ENCODE data around the gene CDCP1.

GRCh38 chr3:45183872-45184262 lies 37.7 kb upstream of the CDCP1 start:
- TF ChIP-seq CTCF (IDR thresholded peaks at IDR 0.05) (no peak), POLR2A (IDR thresholded peaks at IDR 0.05) (no peak)

Measured in right lobe of liver (tissue), 4 donors.